ENCODE results near the gene CIB1.
"Not testable (repeated sequence)": the region's sequence is repeated elsewhere in the genome, so short reads cannot be mapped to it uniquely, and the experiment has no call there.

DNA sequence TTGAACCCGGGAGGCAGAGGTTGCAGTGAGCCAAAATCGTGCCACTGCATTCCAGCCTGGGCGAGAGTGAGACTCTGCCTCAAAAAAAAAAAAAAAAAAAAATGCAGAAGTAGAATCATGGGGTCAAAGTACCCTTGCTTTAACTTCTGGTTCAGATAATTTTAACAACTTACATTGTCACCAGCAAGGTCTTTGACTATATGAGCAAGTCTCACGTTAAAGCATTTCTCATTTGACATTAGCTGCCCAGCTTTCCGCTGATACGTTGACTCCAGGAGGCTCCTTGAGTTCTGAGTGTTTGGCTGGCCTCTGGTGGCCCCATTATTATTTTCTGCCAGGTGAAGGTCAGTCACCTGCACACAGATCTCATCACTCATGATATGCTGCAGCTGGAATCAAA is 47.9 kb upstream of the CIB1 start:
- not testable (repeated sequence) for TF ChIP-seq CTCF, EP300 (IDR thresholded peaks at IDR 0.05)

All from gastroesophageal sphincter (tissue), 3 donors.